ENCODE results near the gene SRRM3.
"Not testable (repeated sequence)": the region's sequence is repeated elsewhere in the genome, so short reads cannot be mapped to it uniquely, and the experiment has no call there.

The SRRM3 gene

DNA sequence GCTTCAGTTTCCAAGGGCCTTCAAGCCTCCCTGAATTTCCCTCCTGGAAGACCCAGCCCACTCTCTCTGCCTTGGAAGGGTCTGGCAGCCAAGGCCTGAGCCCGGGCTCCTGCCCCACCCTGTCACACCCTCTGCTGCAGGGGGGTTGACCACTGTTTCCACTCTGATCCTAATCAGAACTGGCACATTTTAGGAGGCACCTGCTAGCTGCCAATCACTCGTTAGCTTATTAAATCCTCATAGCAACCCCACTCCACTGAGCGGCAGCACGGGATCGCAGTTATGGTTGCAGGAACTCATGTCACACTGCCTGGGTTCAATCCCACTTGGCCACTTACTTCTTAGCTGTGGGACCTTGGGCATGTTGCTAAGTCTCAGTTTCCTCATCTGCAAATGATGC lies 113.7 kb downstream of the SRRM3 start:
- no peak for DNase-seq (ENCODE audit: low read depth)

DNA sequence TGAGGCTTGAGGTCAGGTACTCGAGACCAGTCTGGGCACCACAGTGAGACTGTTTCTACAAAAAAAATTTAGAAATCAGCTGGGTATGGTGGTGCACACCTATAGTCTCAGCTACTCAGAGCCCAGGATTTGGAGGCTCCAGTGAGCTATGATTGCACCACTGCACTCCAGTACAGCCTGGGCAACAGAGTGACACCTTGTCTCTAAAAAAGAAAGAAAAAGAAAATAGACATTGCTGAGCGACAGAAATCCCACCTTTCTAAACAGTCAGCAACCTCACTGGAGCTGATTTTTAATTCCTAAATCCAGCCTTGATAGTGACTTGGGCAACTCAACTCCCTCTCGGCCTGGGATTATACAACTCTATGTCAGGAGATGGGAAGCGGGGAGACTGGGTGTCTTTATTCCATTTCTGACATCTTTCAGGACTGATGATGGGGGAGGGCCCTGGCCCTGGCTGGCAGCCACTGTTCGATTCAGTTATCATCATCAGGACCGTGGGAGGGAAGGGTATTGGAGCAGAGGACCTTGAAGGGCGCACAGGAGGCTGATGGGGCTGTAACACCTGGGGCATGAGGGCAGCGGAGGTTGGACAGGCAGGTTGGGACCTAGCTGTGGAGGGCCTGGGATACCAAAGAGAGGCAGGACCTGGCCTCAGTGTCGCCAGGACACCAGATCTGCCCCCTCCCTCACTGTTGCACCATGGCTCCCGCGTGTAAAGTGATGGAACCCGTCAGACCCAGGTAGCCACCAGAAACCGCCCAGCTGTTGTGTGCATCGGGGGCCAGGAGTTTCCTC lies 115.5 kb downstream of the SRRM3 start:
- no peak for DNase-seq (ENCODE audit: low read depth)

- DNase-seq (ENCODE audit: low read depth): peak; percentile 93
Measured at GRCh38 chr7:76317782-76318487, 116.2 kb downstream of the SRRM3 start.

- DNase-seq (ENCODE audit: low read depth): peak; percentile 87
Measured at GRCh38 chr7:76318488-76319353, 117.0 kb downstream of the SRRM3 start.

DNA sequence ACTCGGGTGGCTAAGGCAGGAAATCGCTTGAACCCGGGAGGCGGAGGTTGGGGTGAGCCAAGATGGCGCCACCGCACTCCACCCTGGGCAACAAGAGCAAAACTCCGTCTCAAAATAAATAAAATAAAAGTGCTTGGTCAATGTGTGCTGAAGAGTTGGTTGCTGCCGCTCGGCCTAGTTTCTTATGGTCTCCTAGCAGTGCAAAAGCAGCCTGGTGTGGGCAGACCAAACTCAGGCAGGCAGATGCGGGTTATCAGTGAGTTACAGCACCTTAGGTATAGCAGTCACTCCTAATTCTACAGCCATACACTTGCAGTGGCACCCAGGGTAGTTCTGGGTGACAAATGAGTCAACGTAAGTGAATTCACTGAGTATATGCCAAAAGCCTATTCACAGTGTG lies 123.4 kb downstream of the SRRM3 start:
- no peak for DNase-seq (ENCODE audit: low read depth)

DNA sequence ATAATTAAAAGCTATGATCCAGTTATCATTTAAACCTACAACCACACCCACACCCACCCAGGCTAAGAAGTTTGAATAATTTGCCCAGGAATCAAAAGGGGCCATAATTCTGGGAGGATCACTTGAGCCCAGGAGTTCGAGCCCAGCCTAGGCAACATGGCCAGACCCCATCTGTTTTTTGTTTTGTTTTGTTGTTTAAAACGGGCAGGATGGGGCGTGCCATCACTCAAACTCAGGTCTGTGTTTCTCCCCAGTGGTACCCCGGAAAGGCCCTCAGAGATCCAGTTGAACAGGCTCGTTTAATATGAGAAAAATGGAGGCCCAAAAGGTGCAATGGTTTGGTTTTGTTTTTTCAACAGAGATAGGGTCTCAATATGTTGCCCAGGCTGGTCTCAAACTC lies 124.1 kb downstream of the SRRM3 start:
- no peak for DNase-seq (ENCODE audit: low read depth)

DNA sequence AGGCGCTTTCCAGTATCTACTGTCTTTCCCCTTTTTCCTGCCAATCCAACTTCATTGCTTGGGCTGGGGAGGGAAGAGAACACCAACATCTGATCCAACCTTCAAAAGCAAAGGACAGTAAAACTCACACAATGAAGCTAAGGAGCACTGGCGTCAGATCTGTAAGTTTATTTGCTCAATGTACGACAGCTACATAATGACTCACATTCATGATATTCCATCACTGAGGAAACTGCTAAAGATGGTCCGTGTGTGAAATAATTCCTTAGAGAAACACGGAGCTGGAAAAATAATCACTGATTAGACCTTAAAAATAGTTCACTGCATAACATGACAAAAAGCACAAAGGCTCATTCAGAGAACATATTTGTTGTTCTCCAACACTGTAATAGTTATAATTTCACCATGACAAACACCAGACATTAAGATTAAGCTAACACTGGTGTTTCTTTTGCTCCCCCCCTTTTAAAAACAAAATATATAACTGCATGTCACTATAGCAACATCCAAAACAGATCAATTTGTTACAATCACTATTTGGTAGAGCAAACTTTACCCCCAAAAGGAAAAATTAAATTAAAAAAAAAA lies 125.0 kb downstream of the SRRM3 start:
- DNase-seq (ENCODE audit: low read depth): no peak

GRCh38 chr7:76327610-76328009 lies 125.9 kb downstream of the SRRM3 start:
- no peak for DNase-seq (ENCODE audit: low read depth)

DNA sequence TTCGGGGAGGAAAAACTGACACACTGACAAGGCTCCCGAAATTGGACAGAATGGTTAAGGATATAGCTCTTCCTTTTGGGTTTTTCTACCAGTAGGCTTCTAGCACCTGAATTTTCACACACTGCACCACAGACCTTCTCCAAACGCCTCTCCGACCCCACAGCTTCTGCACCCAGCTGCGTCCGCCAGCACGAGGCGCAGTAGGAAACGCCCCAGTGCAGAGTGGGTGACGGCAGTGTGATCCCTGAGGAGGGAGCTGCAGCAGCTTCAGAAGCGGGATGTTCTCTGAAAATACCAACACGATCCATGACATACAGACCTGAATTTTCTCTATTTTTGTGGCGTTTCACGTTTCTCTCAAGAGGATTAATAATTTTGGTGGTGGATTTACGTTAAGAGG lies 126.7 kb downstream of the SRRM3 start:
- no peak for DNase-seq (ENCODE audit: low read depth)

DNA sequence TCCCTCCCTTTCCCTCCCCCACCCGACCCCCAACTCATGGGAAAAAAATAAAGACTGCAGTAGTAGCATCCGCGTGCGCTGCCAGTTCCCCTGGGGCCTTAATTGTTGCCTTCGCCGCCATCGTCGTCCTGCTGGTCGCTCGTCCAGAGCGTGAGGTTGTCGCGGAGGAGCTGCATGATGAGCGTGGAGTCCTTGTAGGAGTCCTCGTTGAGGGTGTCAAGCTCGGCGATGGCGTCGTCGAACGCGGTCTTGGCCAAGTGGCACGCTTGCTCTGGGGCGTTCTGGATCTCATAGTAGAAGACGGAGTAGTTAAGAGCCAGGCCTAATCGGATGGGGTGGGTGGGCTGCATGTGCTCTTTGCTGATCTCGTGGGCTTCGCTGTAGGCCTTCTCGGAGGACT lies 127.8 kb downstream of the SRRM3 start:
- no peak for DNase-seq (ENCODE audit: low read depth)

- no peak for DNase-seq (ENCODE audit: low read depth)
Measured at GRCh38 chr7:76330261-76330660, 128.6 kb downstream of the SRRM3 start.

DNA sequence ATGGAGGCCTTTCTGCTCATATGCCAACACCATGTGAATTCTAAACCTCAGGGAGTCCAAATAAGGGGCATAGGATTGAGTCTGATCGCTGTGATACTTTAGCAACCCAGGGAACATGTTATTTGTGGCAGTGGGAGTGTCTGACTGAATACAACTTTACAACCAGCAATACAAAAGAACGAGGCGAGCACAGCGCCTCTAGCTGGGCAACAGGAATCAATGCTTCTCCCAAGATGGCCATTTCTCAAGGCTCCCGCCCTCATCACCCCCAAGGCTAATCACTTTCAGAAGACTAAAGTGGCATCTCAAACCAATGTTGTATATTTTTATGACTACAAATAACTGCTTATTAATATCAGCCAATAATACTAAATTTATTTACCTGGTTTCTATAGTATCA lies 129.0 kb downstream of the SRRM3 start:
- no peak for DNase-seq (ENCODE audit: low read depth)

GRCh38 chr7:76332078-76332477 lies 130.4 kb downstream of the SRRM3 start:
- DNase-seq (ENCODE audit: low read depth): no peak

GRCh38 chr7:76333511-76334101 lies 131.9 kb downstream of the SRRM3 start:
- DNase-seq (ENCODE audit: low read depth): no peak

GRCh38 chr7:76334320-76334967 lies 132.7 kb downstream of the SRRM3 start:
- no peak for DNase-seq (ENCODE audit: low read depth)

DNA sequence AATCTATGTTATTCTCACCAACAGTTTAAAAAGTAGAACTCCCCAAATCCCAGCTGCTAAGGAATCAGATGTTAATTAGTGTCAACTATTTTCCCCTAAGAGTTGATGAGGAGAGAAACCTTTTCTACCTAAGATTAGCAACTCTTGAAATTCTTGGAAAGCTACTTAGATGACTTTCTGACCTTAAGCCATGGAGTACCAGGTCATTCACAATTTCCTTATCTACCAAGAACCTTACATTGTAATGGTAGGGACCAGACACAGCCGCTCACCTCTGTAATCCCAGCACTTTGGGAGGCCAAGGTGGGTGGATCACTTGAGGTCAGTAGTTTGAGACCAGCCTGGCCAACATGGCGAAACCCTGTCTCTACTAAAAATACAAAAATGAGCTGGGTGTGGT lies 133.7 kb downstream of the SRRM3 start:
- DNase-seq (ENCODE audit: low read depth): not testable (repeated sequence)

- DNase-seq (ENCODE audit: low read depth): no peak
Measured at GRCh38 chr7:76336094-76336493, 134.4 kb downstream of the SRRM3 start.

Data from GM04504 (cell line).